Loucy (cell line): ENCODE measurements around the gene CDX1.

Source experiments
- H2AFZ ChIP-seq: fragments of 200-600 bp; sonication (generic); 2 replicates; pipeline ENCODE4 v1.6.0; 2016; ENCODE audit warnings: antibody characterized with exemption, mild to moderate bottlenecking, low read length, moderate library complexity
- H3F3A ChIP-seq: fragments of 200-600 bp; 2 replicates; pipeline ENCODE4 v1.6.0; 2016; ENCODE audit warnings: antibody characterized with exemption, low read depth, mild to moderate bottlenecking
- H3K27me3 ChIP-seq: fragments of 200-600 bp; sonication (generic); 2 replicates; pipeline ENCODE4 v1.6.1; 2014; ENCODE audit warnings: low read length, mild to moderate bottlenecking; ENCODE audit not compliant: insufficient read depth, poor library complexity, severe bottlenecking
- H3K36me3 ChIP-seq: fragments of 200-600 bp; sonication (generic); 2 replicates; pipeline ENCODE4 v1.6.1; 2016; ENCODE audit warnings: low read length; ENCODE audit not compliant: insufficient read depth
- H3K4me1 ChIP-seq: fragments of 200-600 bp; sonication (generic); 2 replicates; pipeline ENCODE4 v1.5.1; 2014; ENCODE audit warnings: low read length, mild to moderate bottlenecking; ENCODE audit not compliant: insufficient read depth, poor library complexity, severe bottlenecking
- H3K4me2 ChIP-seq: fragments of 200-600 bp; sonication (generic); 2 replicates; pipeline ENCODE4 v1.6.0; 2014; ENCODE audit warnings: antibody characterized with exemption, low read length, low read depth, mild to moderate bottlenecking; ENCODE audit not compliant: poor library complexity, severe bottlenecking
- H3K4me3 ChIP-seq: fragments of 200-600 bp; sonication (generic); 2 replicates; pipeline ENCODE4 v1.5.1; 2014; ENCODE audit warnings: low read length, mild to moderate bottlenecking, mixed read lengths; ENCODE audit not compliant: poor library complexity, severe bottlenecking
- H3K79me2 ChIP-seq: fragments of 200-600 bp; sonication (generic); 2 replicates; pipeline ENCODE4 v1.6.1; 2014; ENCODE audit warnings: low read length; ENCODE audit not compliant: insufficient read depth
- H3K9ac ChIP-seq: fragments of 200-600 bp; sonication (generic); 2 replicates; pipeline ENCODE4 v1.6.0; 2014; ENCODE audit warnings: mild to moderate bottlenecking, low read depth, low read length, moderate library complexity; ENCODE audit not compliant: poor library complexity, severe bottlenecking
- H3K9me2 ChIP-seq: fragments of 200-600 bp; sonication (generic); replicated peaks from 2 replicates; pipeline ENCODE4 v1.6.1; 2016; ENCODE audit warnings: low read depth, low read length, mixed read lengths
- H3K9me3 ChIP-seq: fragments of 200-600 bp; sonication (generic); 2 replicates; pipeline ENCODE4 v1.6.1; 2014; ENCODE audit warnings: mild to moderate bottlenecking, antibody characterized with exemption, low read length, low read depth; ENCODE audit not compliant: insufficient read depth
- H4K20me1 ChIP-seq: fragments of 200-600 bp; sonication (generic); 2 replicates; pipeline ENCODE4 v1.6.0; 2014; ENCODE audit warnings: antibody characterized with exemption, low read length, mild to moderate bottlenecking; ENCODE audit not compliant: insufficient read depth, poor library complexity, severe bottlenecking
- CTCF ChIP-seq: fragments of 200-600 bp; sonication (generic); conservative IDR thresholded peaks from 2 replicates; pipeline ENCODE4 v1.5.1; 2014; ENCODE audit warnings: mild to moderate bottlenecking, antibody characterized with exemption, low read length
- EZH2phosphoT487 ChIP-seq: fragments of 200-600 bp; IDR thresholded peaks from 2 replicates; pipeline ENCODE4 v1.6.1; 2018; ENCODE audit warnings: antibody characterized with exemption, mild to moderate bottlenecking, moderate library complexity, borderline replicate concordance

Gene CDX1

GRCh38 chr5:150157168-150157567 lies 9.4 kb upstream of the CDX1 start:
- Histone ChIP-seq H3K9me3 (no peaks in the 10 kb centered on the region), H4K20me1 (no peaks in the 10 kb centered on the region), H3K9me2 (no peaks in the 10 kb centered on the region), H2AFZ (no peak overlapping the region), H3K79me2 (no peaks in the 10 kb centered on the region), H3K9ac (no peak overlapping the region), H3F3A (no peaks in the 10 kb centered on the region), H3K4me3 (no peak overlapping the region), H3K27me3 (no peaks in the 10 kb centered on the region), H3K36me3 (no peaks in the 10 kb centered on the region), H3K4me2 (no peak overlapping the region), H3K4me1 (peaks cover 10% of the 10 kb centered on the region)
- TF ChIP-seq CTCF (no peak), EZH2phosphoT487 (no peak)

GRCh38 chr5:150158170-150158949 lies 8.2 kb upstream of the CDX1 start:
- no peak for TF ChIP-seq CTCF
- no peak for TF ChIP-seq EZH2phosphoT487
- Histone ChIP-seq H3K9me2 (no peaks in the 10 kb centered on the region), H3K4me3 (no peak overlapping the region), H2AFZ (no peak overlapping the region), H3K4me2 (no peak overlapping the region), H3K9me3 (no peaks in the 10 kb centered on the region), H3K36me3 (no peaks in the 10 kb centered on the region), H3K9ac (no peak overlapping the region), H3F3A (no peaks in the 10 kb centered on the region), H3K79me2 (no peaks in the 10 kb centered on the region), H3K27me3 (no peaks in the 10 kb centered on the region), H4K20me1 (no peaks in the 10 kb centered on the region), H3K4me1 (peaks cover 19% of the 10 kb centered on the region)

GRCh38 chr5:150159031-150159430 lies 7.5 kb upstream of the CDX1 start:
- H4K20me1 ChIP-seq: no peaks in the 10 kb centered on the region
- no peak overlapping the region for H3K4me3 ChIP-seq
- H2AFZ ChIP-seq: no peak overlapping the region
- no peaks in the 10 kb centered on the region for H3K9me2 ChIP-seq
- H3K4me2 ChIP-seq: no peak overlapping the region
- no peaks in the 10 kb centered on the region for H3K27me3 ChIP-seq
- H3K9me3 ChIP-seq: no peaks in the 10 kb centered on the region
- no peak overlapping the region for H3K9ac ChIP-seq
- no peaks in the 10 kb centered on the region for H3F3A ChIP-seq
- H3K4me1 ChIP-seq: peaks cover 25% of the 10 kb centered on the region
- TF ChIP-seq CTCF (no peak), EZH2phosphoT487 (no peak)
- H3K79me2 ChIP-seq: no peaks in the 10 kb centered on the region
- H3K36me3 ChIP-seq: no peaks in the 10 kb centered on the region
